Activated CD4-positive, alpha-beta T cell treated with anti-CD3 and anti-CD28 coated beads, Interleukin-2, amount 50 U/mL, for 48 hours (primary cell): ENCODE data around the gene POLG.

Experiments
- DNase-seq, 2 experiments: peaks; one replicate each; pipeline ENCODE4 v3.0.0-alpha.2; 2020

Gene POLG

DNA sequence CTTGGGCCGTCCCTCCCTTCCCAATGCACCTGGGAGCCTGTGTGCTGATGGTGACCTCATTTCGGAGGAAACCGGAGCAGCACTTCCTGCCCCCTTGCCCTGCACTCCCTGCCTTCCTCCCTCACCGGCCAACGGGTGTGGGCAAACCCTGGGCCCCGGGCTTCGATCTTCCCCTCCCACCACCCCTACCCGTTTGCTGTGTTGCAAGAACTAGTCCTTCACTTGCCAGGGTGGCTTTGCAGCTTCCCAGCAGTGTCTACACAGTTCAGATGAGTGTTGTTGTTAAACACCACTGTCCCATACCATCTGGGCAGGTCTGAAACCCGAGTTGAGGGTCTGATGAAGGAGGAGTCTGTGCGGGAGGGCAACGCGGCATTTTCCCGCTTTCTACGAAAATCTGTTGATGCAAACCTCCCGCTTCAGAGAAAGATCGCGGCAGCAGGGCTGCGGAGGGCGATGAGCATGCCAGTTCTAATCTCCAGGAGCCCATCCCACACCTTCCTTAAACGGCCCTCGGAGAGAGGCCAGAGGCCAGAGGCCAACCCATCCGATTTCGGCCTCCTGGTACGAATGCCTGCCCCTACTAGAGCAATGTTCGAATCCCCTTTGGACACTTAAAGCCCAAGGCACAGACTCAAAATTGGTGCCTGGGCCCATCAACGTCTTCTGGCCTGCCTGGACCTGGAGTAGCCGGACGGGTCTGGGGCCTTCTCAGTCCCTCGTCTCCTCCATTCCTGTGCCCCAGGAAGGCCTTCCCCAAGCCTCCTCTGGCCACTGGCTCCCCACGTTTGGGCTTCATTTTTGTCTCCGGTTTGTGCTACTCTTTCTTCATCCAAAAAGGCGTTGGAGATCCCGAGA is 35.7 kb upstream of the POLG start:
- DNase-seq, result no peak

DNA sequence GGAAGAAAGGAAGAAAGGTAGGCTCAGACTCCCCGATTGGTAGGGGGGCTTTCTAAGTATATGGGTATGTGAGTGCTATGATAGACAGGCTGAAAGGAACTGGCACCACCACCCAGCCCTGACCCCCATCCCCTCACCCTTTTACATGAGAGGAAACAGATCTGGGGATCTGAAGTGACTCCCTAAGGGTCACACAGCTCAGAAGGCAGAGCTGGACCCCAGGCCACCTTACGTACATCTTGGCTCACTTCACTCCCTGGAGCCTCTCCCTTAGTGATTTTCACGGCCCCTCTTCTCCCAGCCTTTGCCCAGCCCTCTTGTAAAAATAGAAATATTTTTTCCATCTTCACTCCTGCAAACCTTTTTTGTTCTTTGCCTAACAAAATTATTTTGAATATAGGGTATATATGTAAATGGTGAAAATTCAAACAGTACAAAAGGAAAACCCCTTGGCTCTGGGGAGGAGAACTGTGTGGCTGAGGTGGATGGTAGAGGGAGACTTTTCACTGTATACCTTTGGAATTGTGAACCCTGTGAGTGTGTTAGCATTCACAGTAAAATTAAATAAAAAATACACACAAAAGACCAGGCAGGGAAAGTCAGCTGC is 34.8 kb upstream of the POLG start:
- DNase-seq, result no peak

- DNase-seq, result no peak
Measured at GRCh38 chr15:89368566-89369223, 34.1 kb upstream of the POLG start.

- DNase-seq, result peak; percentile 29 to 36
Measured at GRCh38 chr15:89367485-89368451, 33.1 kb upstream of the POLG start.

GRCh38 chr15:89366656-89367393 is 32.2 kb upstream of the POLG start:
- no peak for DNase-seq

DNA sequence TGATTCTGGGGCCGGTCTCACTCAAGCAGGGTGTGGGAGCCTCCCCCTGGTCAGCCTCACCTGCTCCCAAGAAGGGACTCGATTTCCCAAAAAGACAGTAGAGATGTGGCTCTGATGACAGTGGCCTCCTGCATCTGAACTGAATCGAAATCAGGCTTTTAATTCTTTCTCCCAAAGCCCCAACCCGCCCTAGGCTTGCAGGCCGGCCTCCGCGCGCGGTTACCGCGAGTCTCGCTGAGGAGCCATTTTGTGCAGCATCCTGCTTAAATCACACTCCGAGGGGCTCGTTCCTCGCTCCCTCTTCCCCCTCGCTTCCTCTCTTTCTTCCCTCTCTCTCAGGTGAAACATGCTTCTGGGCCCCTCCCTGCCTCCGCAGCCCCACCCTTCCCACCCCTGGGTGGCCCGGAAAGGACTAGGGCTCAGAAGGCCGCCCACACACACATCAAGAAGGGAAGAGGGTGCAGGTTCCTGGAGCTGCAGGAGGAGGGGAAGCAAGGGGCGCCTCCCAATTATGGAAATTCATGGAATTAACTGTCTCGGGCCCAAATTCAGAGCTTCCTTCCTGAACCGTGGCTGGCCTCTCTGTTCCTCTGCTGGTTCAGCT is 30.9 kb upstream of the POLG start:
- DNase-seq, result no peak

GRCh38 chr15:89364741-89365450 is 30.3 kb upstream of the POLG start:
- no peak for DNase-seq

GRCh38 chr15:89364341-89364740 is 29.7 kb upstream of the POLG start:
- DNase-seq, result no peak

DNA sequence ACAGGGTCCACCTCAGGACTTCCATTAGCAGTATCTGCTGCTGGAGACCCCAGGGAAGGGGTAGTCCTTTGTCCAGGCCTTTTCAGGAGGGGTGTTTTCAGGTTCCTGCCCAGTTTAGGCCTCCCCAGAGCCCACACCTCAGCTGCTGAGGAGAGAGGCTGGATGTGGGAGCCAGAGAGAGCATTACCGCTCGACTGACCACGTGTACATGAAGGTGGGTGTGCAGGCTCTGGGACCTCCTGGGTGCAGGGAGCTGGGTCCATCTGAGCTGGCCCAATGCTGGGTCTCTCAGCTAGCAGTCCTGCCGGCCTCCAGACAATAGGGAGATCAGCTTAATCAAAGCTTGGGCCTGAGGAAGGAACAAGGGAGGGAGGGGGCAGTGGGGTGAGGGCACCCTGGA is 29.1 kb upstream of the POLG start:
- DNase-seq, result no peak

DNA sequence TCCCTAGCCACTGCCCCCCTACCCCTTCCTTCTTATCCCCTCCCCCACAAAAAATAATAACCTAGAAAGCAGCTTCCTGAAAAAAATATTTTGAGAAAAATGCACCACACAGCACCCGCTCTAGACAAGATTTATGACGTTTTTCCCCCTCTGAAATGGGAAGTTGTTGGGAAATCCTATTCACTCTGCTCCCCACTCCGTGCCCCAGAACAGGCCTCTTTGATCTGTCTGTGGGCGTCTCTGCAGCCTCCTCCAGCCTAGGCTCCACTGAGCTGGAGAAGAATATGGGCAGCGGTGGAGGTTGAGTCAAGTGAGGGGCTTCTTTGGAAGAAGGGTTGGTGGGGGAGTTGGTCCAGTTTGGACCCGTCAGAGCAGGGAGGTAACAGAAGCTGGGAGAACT is 28.5 kb upstream of the POLG start:
- DNase-seq, result no peak

GRCh38 chr15:89362203-89363101 is 27.8 kb upstream of the POLG start:
- DNase-seq, result no peak

GRCh38 chr15:89361451-89362202 is 27.0 kb upstream of the POLG start:
- DNase-seq, result peak; percentile 66 to 75

DNA sequence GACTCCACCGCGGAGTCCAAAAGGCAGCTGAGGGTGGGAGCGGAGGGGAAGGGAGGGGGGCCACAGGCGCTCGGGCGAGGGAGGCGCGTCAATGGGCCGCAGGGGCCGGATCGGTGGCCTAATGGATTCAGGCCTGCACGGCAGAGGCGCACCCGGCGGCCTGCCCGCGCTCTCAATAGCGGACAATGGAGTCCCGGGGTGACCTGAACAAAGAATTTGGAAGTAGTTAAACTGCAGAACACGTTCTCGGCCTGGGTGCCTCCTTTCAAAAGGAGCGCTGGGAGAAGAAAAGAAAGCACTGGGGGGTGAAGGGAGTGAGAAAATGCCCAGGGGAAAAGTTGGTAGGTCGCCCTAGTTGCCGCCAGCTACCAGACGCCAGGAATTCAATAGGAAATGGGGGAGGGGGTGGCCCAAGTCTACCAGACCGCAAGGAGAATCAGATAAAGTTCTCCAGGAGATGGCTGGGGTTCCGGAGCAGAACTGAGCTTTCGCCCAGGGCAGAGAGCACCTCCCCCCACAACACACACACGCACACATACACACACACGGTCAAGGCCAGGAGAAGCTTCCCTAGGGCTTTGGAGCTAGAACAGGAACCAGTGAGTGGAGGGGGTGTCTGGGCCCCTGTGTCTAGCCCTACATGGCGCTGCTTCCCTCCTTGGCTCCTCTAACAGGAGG is 25.8 kb upstream of the POLG start:
- DNase-seq, result no peak

DNA sequence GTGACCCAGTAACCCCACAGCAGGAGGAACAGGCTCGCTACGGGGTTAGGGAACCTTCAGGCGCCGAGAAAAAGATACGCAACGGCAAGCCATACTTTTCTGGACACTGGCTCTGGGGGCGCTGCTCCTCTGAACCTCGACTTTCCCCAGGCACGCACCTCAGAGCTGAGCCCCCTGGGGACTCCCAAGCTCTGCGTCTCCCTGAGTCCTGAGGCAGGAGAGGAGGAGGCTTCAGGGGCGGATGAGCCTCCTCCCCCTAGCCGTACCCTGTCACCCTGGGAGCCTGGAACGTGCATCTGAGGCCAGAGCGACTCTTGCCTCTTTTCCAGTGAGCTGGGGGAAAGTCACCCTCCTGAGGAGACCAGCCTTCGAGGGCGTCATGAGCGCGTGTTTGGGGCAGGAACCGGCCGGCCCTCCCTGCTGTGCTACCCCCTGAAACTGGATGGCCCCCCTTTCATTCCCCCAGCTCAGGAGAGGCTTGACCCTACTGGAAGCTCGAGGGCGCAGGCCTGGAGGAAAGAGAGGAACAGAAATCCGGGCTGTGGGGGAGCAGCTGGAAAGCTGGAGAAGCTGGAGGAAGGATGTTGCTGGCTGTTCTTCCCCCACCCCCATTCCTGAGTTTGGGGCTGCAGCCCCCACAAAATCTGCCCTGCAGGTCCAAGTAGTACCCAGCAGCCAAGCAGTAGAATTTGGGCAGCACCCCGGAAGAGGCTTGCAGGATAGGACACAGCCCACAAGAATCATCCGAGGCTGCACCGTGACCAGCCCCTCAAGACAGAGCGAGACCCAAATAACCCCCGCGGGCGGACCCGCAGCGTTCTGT is 25.1 kb upstream of the POLG start:
- DNase-seq, result no peak

- DNase-seq, result peak in 1 of 2 experiments; percentile 79
Measured at GRCh38 chr15:89358755-89359439, 24.3 kb upstream of the POLG start.

GRCh38 chr15:89358435-89358754 is 23.8 kb upstream of the POLG start:
- DNase-seq, result peak in 1 of 2 experiments; percentile 88
